GM21360 (cell line): ENCODE data around the gene PROSER3.
"Not testable (repeated sequence)": the region's sequence is repeated elsewhere in the genome, so short reads cannot be mapped to it uniquely, and the experiment has no call there.

Experiments used
- ATAC-seq: cut with Tn5 transposase; IDR thresholded peaks from one replicate; pipeline ENCODE4 v1.9.1; 2021; ENCODE audit warnings: mild to moderate bottlenecking, moderate library complexity; ENCODE audit not compliant: unreplicated experiment

The PROSER3 gene

GRCh38 chr19:35722461-35722860 is 35.5 kb upstream of the PROSER3 start:
- ATAC-seq: no peak

GRCh38 chr19:35722897-35723296 is 35.1 kb upstream of the PROSER3 start:
- no peak for ATAC-seq

- ATAC-seq: no peak
These were observed 34.3 kb upstream of the PROSER3 start for GRCh38 chr19:35723671-35724070.

- ATAC-seq: not testable (repeated sequence)
These were observed 33.8 kb upstream of the PROSER3 start for GRCh38 chr19:35724132-35724531.

GRCh38 chr19:35724560-35724959 is 33.4 kb upstream of the PROSER3 start:
- no peak for ATAC-seq

- ATAC-seq: no peak
These were observed 32.6 kb upstream of the PROSER3 start for GRCh38 chr19:35725216-35725861.

GRCh38 chr19:35727053-35727955 is 30.7 kb upstream of the PROSER3 start:
- no peak for ATAC-seq

- no peak for ATAC-seq
These were observed 29.8 kb upstream of the PROSER3 start for GRCh38 chr19:35727956-35728706.

- no peak for ATAC-seq
These were observed 29.0 kb upstream of the PROSER3 start for GRCh38 chr19:35729021-35729420.

- no peak for ATAC-seq
These were observed 28.2 kb upstream of the PROSER3 start for GRCh38 chr19:35729763-35730162.

- no peak for ATAC-seq
These were observed 27.6 kb upstream of the PROSER3 start for GRCh38 chr19:35730326-35730725.

GRCh38 chr19:35731353-35731752 is 26.6 kb upstream of the PROSER3 start:
- no peak for ATAC-seq

GRCh38 chr19:35731779-35732405 is 26.1 kb upstream of the PROSER3 start:
- no peak for ATAC-seq

GRCh38 chr19:35732540-35733179 is 25.3 kb upstream of the PROSER3 start:
- ATAC-seq: no peak

GRCh38 chr19:35733180-35734125 is 24.5 kb upstream of the PROSER3 start:
- no peak for ATAC-seq

GRCh38 chr19:35734273-35734672 is 23.7 kb upstream of the PROSER3 start:
- no peak for ATAC-seq

GRCh38 chr19:35734889-35735288 is 23.1 kb upstream of the PROSER3 start:
- ATAC-seq: no peak

GRCh38 chr19:35736913-35737886 is 20.8 kb upstream of the PROSER3 start:
- no peak for ATAC-seq
